ENCODE data around the gene MATK.
"Not testable (repeated sequence)": the region's sequence is repeated elsewhere in the genome, so short reads cannot be mapped to it uniquely, and the experiment has no call there.

MATK gene

DNA sequence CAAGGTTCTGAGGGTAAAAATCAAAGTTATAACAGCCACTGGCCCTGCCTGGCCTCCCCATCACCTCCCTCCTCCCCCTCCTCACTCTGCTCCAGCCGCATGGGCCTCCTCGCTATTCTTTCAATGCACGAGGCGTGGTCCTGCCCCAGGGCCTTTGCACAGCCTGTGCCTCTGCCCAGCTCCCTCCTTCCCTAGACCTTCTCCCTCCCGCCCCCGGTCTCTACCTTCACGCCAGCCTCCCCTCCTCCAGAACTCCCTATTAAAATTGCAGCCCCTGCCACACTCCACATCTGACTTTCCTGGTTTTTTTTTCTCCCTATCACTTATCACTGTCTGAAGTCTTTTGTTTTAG lies 17.5 kb downstream of the MATK start:
- no peaks in the 10 kb centered on the region for H3K9me3 ChIP-seq (ENCODE audit: low read length)
- H3K27me3 ChIP-seq (ENCODE audit: insufficient read depth, low read length), result no peaks in the 10 kb centered on the region
- H2AFZ ChIP-seq (ENCODE audit: low read depth, low read length), result no peak overlapping the region
- H3K4me3 ChIP-seq (ENCODE audit: low read length), result no peak overlapping the region
- H3K36me3 ChIP-seq (ENCODE audit: insufficient read depth, low read length), result peaks cover 22% of the 10 kb centered on the region
- no peaks in the 10 kb centered on the region for H3K4me1 ChIP-seq (ENCODE audit: insufficient read depth, low read length)

DNA sequence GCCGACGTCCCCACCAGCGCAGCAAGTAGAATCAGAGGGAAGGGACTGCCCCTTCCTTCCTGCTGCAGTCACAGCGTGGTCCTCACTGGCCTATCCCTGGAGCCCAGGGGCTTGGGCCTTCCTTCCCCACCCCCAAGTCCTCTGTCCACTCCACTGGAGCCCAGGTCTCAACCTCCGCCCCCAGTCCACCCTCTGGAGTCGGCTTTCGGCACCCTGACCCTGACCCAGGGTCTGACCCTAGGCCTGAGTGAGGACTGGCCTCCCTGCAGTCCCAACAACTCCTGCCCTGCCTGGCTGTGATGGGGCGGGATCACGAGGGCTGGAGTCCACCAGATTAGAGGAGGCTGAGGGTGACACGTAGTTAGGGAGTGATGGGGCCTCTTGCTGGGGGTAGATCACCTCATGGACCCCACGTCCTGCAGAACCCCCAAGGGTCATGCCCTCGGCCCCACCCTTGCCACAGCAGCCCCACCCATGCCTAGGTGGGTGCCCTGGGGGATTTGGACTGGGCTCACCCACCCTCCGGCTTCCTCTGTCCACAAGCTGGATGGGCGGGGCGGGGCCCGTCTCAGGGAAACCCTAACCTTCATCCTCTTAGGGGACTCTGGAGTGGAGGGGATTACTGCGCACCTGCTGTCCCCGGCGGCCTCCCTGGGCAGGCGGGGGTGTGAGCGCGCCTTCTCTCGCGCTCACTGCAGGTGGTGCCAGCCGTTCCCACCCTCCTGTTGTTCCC lies 18.0 kb downstream of the MATK start:
- peaks cover 22% of the 10 kb centered on the region for H3K36me3 ChIP-seq (ENCODE audit: insufficient read depth, low read length)
- no peaks in the 10 kb centered on the region for H3K27me3 ChIP-seq (ENCODE audit: insufficient read depth, low read length)
- H3K9me3 ChIP-seq (ENCODE audit: low read length), result no peaks in the 10 kb centered on the region
- H2AFZ ChIP-seq (ENCODE audit: low read depth, low read length), result no peak overlapping the region
- no peaks in the 10 kb centered on the region for H3K4me1 ChIP-seq (ENCODE audit: insufficient read depth, low read length)
- no peak overlapping the region for H3K4me3 ChIP-seq (ENCODE audit: low read length)

DNA sequence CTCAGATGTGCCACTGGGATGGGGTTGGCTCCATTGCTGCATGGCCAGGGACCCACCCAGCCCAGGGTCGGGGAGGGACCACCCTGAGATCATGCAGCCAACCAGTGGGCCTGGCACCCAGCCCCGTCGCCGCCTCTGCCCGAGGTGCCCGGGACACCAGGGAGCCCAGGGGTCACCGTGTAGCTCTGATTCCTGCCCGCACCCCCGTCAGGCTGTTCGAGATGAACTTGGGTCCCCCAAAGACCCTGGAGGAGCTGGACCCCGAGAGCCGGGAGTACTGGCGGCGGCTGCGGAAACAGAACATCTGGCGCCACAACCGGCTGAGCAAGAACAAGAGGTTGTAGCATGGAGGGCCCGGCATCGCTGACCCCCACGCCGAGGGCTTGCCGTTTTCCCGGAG lies 19.1 kb downstream of the MATK start:
- no peak overlapping the region for H2AFZ ChIP-seq (ENCODE audit: low read depth, low read length)

DNA sequence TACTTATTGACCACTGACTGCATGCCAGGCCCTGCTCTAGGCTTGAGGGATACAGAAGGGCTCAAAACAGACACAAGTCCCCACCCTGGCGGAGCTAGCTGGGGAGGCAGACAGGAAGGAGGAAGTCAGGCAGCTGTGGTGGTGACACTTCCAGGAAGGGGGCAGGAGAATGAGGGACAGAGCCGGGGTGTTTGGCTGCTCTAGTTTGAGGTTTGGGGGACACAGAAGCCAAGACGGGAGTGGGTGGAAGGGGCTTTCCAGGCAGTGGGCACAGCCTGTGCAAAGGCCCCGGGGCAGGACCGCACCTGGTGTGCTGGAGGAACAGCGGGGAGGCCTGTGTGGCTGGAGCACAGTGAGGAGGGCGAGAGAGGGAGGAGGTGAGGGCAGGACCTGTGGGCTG lies 19.7 kb downstream of the MATK start:
- Histone ChIP-seq H2AFZ (ENCODE audit: low read depth, low read length) (no peak overlapping the region), H3K4me1 (ENCODE audit: insufficient read depth, low read length) (no peaks in the 10 kb centered on the region), H3K9me3 (ENCODE audit: low read length) (no peaks in the 10 kb centered on the region), H3K27me3 (ENCODE audit: insufficient read depth, low read length) (no peaks in the 10 kb centered on the region), H3K36me3 (ENCODE audit: insufficient read depth, low read length) (peaks cover 22% of the 10 kb centered on the region), H3K4me3 (ENCODE audit: low read length) (no peak overlapping the region)

More for the DNA sequence above, 19.1 kb downstream of the MATK start:
- H3K4me3 ChIP-seq (ENCODE audit: low read length), result no peak overlapping the region
- peaks cover 22% of the 10 kb centered on the region for H3K36me3 ChIP-seq (ENCODE audit: insufficient read depth, low read length)
- no peaks in the 10 kb centered on the region for H3K4me1 ChIP-seq (ENCODE audit: insufficient read depth, low read length)
- H3K27me3 ChIP-seq (ENCODE audit: insufficient read depth, low read length), result no peaks in the 10 kb centered on the region
- no peaks in the 10 kb centered on the region for H3K9me3 ChIP-seq (ENCODE audit: low read length)

DNA sequence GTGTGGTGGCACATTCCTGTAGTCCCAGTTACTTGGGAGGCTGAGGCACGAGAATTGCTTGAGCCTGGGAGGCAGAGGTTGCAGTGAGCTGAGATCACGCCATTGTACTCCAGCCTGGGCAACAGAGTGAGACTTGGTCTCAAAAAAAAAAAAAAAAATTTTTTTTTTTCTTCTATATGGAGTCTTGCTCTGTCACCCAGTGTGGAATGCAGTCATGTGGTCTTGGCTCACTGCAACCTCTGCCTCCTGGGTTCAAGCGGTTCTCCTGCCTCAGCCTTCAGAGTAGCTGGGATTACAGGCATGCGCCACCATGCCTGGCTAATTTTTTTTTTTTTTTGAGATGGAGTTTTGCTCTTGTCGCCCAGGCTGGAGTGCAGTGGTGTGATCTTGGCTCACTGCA lies 20.4 kb downstream of the MATK start:
- H2AFZ ChIP-seq (ENCODE audit: low read depth, low read length); H3K4me1 ChIP-seq (ENCODE audit: insufficient read depth, low read length); H3K27me3 ChIP-seq (ENCODE audit: insufficient read depth, low read length); H3K9me3 ChIP-seq (ENCODE audit: low read length); H3K4me3 ChIP-seq (ENCODE audit: low read length): not testable (repeated sequence)
- H3K36me3 ChIP-seq (ENCODE audit: insufficient read depth, low read length), result peaks cover 22% of the 10 kb centered on the region

DNA sequence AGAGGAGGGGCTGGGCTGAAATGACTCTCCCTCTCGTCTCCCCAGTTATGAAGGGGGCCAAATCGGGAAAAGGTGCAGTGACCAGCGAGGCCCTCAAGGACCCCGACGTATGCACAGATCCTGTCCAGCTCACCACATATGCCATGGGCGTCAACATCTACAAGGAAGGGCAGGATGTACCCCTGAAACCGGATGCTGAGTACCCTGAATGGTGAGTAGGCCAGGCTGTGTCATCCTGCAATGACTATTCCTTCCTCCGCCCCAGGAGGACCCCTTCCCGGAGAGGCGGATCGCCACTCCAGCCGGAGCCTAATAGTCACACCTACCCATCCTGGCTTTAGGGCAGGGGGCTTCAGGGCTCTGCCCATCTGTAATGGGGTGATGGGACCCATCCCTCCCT lies 21.1 kb downstream of the MATK start:
- no peaks in the 10 kb centered on the region for H3K27me3 ChIP-seq (ENCODE audit: insufficient read depth, low read length)
- H3K4me1 ChIP-seq (ENCODE audit: insufficient read depth, low read length), result peaks cover 3% of the 10 kb centered on the region
- H3K9me3 ChIP-seq (ENCODE audit: low read length), result no peaks in the 10 kb centered on the region
- H2AFZ ChIP-seq (ENCODE audit: low read depth, low read length), result no peak overlapping the region
- no peak overlapping the region for H3K4me3 ChIP-seq (ENCODE audit: low read length)
- H3K36me3 ChIP-seq (ENCODE audit: insufficient read depth, low read length), result peaks cover 22% of the 10 kb centered on the region

DNA sequence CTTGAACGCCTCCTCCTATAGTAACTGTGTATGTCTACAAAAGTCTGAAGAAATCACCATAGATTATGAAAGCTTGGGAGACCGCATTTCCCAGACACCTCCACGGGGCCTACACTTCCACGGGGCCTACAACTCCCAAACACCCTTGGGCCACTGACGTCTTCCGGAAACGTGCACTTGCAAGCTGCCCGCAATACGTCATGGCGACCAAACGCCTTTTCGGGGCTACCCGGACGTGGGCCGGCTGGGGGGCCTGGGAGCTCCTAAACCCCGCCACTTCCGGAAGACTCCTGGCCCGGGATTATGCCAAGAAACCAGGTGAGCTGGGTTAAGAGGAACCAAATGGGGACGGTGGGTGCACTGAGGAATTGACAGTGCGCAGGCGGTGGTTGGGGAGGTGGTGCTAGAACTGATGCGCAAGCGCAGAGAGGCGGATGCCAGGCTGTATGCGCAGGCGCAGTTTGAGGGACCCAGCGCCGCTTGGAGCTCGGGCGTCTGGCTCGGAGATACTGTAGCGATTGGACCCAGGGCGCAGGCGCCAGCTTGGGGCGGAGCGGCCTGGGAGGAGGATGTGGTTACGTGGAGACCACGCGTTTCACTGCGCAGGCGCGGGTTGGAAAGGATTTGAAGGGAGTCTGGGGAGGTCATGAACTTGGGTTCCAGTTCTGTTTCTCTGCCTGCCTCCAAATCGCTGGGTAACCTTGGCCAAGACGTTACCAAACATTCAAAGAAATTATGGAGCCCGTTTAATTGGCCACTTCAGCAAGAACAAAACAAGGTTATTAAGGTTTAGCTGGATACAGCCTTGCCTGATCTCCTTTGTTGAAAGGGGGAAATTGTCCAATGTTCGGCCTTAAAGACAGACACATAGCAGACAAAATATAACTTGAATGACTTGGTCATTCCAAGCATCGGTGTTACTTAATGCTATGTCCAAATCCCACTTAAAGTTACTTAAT lies 23.4 kb downstream of the MATK start, which contains the start of gene MRPL54:
Gene MRPL54, plus strand, starts transcription at position 182 of the 959 bp plus-strand sequence. Its CDS starts 19 bp downstream, at position 201.
- no peaks in the 10 kb centered on the region for H3K27me3 ChIP-seq (ENCODE audit: insufficient read depth, low read length)
- H3K4me3 ChIP-seq (ENCODE audit: low read length), result peak within 1 kb of the TSS; percentile 86
- peak within 1 kb of the TSS; percentile 81 for H2AFZ ChIP-seq (ENCODE audit: low read depth, low read length)
- H3K4me1 ChIP-seq (ENCODE audit: insufficient read depth, low read length), result peaks cover 3% of the 10 kb centered on the region
- H3K9me3 ChIP-seq (ENCODE audit: low read length), result no peaks in the 10 kb centered on the region
- peaks cover 25% of the 10 kb centered on the region for H3K36me3 ChIP-seq (ENCODE audit: insufficient read depth, low read length)

DNA sequence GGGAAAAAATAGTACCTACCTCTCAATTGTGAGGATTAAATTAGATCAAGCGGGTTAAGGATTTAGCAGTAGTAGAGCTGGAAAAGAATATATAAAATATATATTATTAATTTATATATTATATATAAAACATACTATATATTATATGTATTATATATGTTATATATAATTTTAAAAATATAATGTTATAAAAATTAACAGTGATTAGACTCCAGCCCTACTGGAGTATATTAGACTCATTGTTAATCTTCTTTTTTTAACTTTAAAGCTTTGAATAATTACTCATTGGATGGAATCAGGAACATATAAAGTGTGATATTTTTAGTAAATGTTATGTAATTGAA lies 24.1 kb downstream of the MATK start:
- no peaks in the 10 kb centered on the region for H3K9me3 ChIP-seq (ENCODE audit: low read length)
- no peak overlapping the region for H2AFZ ChIP-seq (ENCODE audit: low read depth, low read length)
- no peaks in the 10 kb centered on the region for H3K27me3 ChIP-seq (ENCODE audit: insufficient read depth, low read length)
- peaks cover 3% of the 10 kb centered on the region for H3K4me1 ChIP-seq (ENCODE audit: insufficient read depth, low read length)
- peaks cover 20% of the 10 kb centered on the region for H3K36me3 ChIP-seq (ENCODE audit: insufficient read depth, low read length)
- H3K4me3 ChIP-seq (ENCODE audit: low read length), result peak overlapping the region; percentile 86

DNA sequence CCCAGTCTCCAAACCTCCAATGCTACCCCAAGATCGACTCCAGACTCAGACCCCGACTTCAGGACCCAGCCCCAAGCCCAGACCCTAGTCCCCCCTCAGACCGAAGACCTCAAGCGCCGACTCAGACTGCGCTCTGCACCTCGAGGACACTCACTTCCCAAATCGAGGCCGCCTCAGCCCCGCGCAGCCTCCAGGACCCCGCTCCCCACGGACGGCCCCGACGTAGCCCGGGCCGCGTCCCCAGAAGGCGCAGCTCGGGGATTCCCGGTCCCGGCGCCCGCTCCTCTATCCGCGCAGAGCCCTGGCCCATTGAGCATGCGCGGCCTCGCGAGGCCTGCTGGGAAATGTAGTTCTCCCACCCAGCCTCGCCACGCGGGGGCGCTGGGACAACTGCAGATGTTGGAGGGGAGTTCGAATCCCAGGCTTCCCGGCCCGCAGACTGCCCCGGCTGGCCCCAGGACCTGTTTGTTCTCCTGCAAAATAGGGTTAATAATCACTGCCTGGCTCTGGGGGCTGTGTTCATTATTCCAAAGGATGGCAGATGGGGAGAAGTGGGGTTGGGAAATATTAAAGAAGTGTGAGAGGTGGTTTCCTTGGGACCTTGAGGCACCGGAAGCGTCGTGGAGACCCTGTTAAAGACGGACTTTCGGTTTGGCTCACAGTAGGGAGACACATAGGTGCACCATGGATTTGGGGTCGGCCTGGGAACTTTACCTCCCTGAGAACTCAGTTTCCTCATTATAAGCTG lies 24.6 kb downstream of the MATK start, which contains the start of gene APBA3:
Gene APBA3, minus strand, starts transcription at position 311 of the 748 bp plus-strand sequence. CDS start 1,428 bp downstream, outside the sequence.
- no peaks in the 10 kb centered on the region for H3K27me3 ChIP-seq (ENCODE audit: insufficient read depth, low read length)
- no peaks in the 10 kb centered on the region for H3K9me3 ChIP-seq (ENCODE audit: low read length)
- peaks cover 3% of the 10 kb centered on the region for H3K4me1 ChIP-seq (ENCODE audit: insufficient read depth, low read length)
- peak within 1 kb of the TSS; percentile 81 for H2AFZ ChIP-seq (ENCODE audit: low read depth, low read length)
- H3K36me3 ChIP-seq (ENCODE audit: insufficient read depth, low read length), result peaks cover 15% of the 10 kb centered on the region
- H3K4me3 ChIP-seq (ENCODE audit: low read length), result peak within 1 kb of the TSS; percentile 86

DNA sequence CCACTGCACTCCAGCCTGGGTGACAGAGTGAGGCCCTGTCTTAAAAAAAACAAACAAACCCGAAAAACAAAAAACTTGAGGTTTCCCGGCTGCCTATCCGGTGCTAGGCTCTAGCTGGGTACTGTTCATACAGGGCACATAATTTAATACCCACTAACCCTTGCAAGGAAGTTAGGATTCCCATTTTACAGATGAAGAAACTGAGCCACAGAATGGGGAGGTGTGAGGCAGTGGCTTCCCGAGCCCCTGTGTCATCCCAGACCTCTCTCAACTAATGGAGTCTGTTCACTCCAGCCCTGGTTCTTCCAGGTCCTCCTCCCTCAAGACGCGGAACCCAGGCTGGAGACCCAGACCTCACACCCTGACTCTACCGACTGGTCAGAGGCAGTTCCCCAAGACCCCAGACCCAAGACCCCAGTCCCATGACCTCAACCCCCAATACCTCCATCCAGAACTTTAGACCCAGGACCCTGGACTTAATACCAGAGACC lies 25.3 kb downstream of the MATK start:
- Histone ChIP-seq H3K4me3 (ENCODE audit: low read length) (peak overlapping the region; percentile 67), H3K36me3 (ENCODE audit: insufficient read depth, low read length) (peaks cover 12% of the 10 kb centered on the region), H3K4me1 (ENCODE audit: insufficient read depth, low read length) (peaks cover 3% of the 10 kb centered on the region), H3K9me3 (ENCODE audit: low read length) (no peaks in the 10 kb centered on the region), H3K27me3 (ENCODE audit: insufficient read depth, low read length) (no peaks in the 10 kb centered on the region), H2AFZ (ENCODE audit: low read depth, low read length) (peak overlapping the region; percentile 81)

DNA sequence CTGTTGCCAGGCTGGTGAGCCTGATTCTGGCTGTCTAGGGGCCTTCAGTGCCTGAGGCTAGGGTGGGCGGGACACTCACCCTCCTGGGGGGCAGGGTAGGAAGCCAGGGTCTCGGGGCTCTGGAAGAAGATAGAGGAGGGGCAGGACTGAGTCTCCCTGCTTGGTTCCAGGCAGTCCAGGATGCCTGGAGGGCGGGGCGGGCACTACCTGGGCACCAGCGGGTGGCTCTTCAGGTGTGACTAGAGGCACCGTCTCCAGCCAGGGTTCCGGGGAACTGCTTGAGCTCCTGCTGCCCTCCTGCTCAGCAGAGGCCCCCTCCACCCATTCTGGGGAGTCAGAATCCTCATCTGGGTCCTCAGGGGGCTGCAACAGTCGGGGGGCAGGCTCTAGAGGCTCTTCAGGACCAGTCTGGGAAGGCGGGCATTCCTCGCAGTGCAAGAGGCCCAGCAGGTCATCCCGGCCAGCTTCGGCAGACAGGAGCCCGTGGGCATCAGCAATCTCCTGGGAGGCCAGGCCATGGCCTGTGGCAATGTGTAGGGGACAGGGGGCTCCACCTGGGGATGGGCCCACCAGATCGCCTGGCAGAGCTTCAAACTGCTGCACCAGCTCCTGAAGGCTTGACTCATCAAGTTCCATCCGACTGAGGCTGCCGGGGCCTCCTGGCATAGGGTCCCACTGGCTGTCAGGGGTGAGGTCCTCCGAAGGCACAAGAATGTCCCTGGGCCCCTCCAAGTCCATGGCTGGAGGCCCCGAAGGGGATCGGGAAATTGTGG lies 26.5 kb downstream of the MATK start:
- H3K4me3 ChIP-seq (ENCODE audit: low read length), result no peak overlapping the region
- H3K36me3 ChIP-seq (ENCODE audit: insufficient read depth, low read length), result peaks cover 6% of the 10 kb centered on the region
- no peaks in the 10 kb centered on the region for H3K27me3 ChIP-seq (ENCODE audit: insufficient read depth, low read length)
- H2AFZ ChIP-seq (ENCODE audit: low read depth, low read length), result no peak overlapping the region
- H3K4me1 ChIP-seq (ENCODE audit: insufficient read depth, low read length), result peaks cover 3% of the 10 kb centered on the region
- no peaks in the 10 kb centered on the region for H3K9me3 ChIP-seq (ENCODE audit: low read length)

DNA sequence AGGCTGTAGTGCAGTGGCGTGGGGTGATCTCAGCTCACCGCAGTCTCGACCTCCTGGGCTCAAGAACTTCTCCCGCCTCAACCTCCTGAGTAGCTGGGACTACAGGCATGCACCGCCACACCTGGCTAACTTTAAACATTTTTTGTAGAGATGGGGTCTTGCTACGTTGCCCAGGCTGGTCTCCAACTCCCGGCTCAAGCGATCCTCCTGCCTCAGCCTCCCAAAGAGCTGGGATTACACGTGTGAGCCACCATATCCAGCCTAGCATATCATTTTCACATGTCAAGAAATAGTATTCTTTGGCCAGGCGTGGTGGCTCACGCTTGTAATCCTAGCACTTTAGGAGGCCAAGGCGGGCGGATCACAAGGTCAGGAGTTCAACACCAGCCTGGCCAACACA lies 27.9 kb downstream of the MATK start:
- H2AFZ ChIP-seq (ENCODE audit: low read depth, low read length); H3K4me3 ChIP-seq (ENCODE audit: low read length); H3K9me3 ChIP-seq (ENCODE audit: low read length); H3K4me1 ChIP-seq (ENCODE audit: insufficient read depth, low read length); H3K27me3 ChIP-seq (ENCODE audit: insufficient read depth, low read length): not testable (repeated sequence)
- H3K36me3 ChIP-seq (ENCODE audit: insufficient read depth, low read length), result peaks cover 10% of the 10 kb centered on the region
